ENCODE measurements around the gene PTPN23. TPM values are rescaled to one million over a fixed set of nuclear protein-coding genes. Genes with fewer than 3 reads are reported as not detected.

Gene PTPN23
- total and polyA plus RNA-seq, 10 of the 15 experiments (the other 5 are each of a cell fraction or from before 2014, with no cell fraction given), result 0.44 to 28.6 (median 4.4) TPM

GRCh38 chr3:47443611-47443995 is 62.8 kb downstream of the PTPN23 start:
- H3K9ac ChIP-seq (ENCODE audit: control insufficient read depth, insufficient read depth, low read length), result no peak overlapping the region
- ATAC-seq (no peak), DNase-seq (ENCODE audit: low read depth, low spot score) (no peak), FAIRE-seq (no peak)
- H3K79me2 ChIP-seq (ENCODE audit: control insufficient read depth, insufficient read depth, low read length), result peaks cover 13% of the 10 kb centered on the region
- H3K36me3 ChIP-seq (ENCODE audit: control insufficient read depth in 2 of 2, insufficient read depth in 2 of 2, low read length in 1 of 2), result peaks cover 10 to 14% of the 10 kb centered on the region in 2 experiments
- no peak overlapping the region for H3K27ac ChIP-seq (ENCODE audit: control insufficient read depth, insufficient read depth)
- no peaks in the 10 kb centered on the region for H3K27me3 ChIP-seq (replicated peaks in 1 of 2; ENCODE audit: control insufficient read depth in 2 of 2, insufficient read depth in 2 of 2, low read length in 1 of 2)
- RAD21 ChIA-PET (ENCODE audit: unreplicated experiment), result no interaction called here
- CTCF ChIA-PET, result interaction anchor here (0.7 to 1.0 kb wide), 3 partner anchors 19 to 33 kb away, joined by 3 to 5 read pairs (median 4); partner anchors contain the start of gene SCAP
- BruUV-seq (replicated peaks), result no TSS peak
- in situ Hi-C loops (cut with MboI) (no loop called here), intact Hi-C loops (cut with micrococcal nuclease; ENCODE audit: unreplicated experiment) (no loop called here)
- H3K4me3 ChIP-seq, result no peak overlapping the region
- H3K4me2 ChIP-seq (ENCODE audit: control insufficient read depth, insufficient read depth), result no peak overlapping the region
- H2AFZ ChIP-seq (ENCODE audit: control insufficient read depth, low read depth, low read length), result no peak overlapping the region
- H3K4me1 ChIP-seq (ENCODE audit: control insufficient read depth, insufficient read depth, low read length), result peaks cover 6% of the 10 kb centered on the region; the same call in 1 of the 2 replicates
- TF ChIP-seq NBN (IDR thresholded peaks at IDR 0.05), result no peak
- TF ChIP-seq POLR2A (IDR thresholded peaks at IDR 0.05; ENCODE audit: low read depth, low read length), result no peak
- TF ChIP-seq ZNF24 (IDR thresholded peaks at IDR 0.05), result no peak
- no peak for TF ChIP-seq NFIC (IDR thresholded peaks at IDR 0.05; ENCODE audit: low read depth, low read length)
- TF ChIP-seq POLR2AphosphoS5 (IDR thresholded peaks at IDR 0.05; ENCODE audit: low read length), result no peak
- TF ChIP-seq BRCA1 (IDR thresholded peaks at IDR 0.05; ENCODE audit: low read depth, low read length), result no peak
- TF ChIP-seq, protein P1, sequence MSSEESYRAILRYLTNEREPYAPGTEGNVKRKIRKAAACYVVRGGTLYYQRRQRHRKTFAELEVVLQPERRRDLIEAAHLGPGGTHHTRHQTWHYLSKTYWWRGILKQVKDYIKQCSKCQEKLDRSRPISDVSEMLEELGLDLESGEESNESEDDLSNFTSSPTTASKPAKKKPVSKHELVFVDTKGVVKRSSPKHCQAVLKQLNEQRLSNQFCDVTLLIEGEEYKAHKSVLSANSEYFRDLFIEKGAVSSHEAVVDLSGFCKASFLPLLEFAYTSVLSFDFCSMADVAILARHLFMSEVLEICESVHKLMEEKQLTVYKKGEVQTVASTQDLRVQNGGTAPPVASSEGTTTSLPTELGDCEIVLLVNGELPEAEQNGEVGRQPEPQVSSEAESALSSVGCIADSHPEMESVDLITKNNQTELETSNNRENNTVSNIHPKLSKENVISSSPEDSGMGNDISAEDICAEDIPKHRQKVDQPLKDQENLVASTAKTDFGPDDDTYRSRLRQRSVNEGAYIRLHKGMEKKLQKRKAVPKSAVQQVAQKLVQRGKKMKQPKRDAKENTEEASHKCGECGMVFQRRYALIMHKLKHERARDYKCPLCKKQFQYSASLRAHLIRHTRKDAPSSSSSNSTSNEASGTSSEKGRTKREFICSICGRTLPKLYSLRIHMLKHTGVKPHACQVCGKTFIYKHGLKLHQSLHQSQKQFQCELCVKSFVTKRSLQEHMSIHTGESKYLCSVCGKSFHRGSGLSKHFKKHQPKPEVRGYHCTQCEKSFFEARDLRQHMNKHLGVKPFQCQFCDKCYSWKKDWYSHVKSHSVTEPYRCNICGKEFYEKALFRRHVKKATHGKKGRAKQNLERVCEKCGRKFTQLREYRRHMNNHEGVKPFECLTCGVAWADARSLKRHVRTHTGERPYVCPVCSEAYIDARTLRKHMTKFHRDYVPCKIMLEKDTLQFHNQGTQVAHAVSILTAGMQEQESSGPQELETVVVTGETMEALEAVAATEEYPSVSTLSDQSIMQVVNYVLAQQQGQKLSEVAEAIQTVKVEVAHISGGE (CRISPR knock-in tag; IDR thresholded peaks at IDR 0.05), result no peak
- no peaks in the 10 kb centered on the region for H4K20me1 ChIP-seq (ENCODE audit: control insufficient read depth, insufficient read depth)
- SMC1A ChIA-PET (ENCODE audit: uncharacterized antibody, unreplicated experiment), result no interaction called here
- POLR2A ChIA-PET, result no interaction called here
- no peaks in the 10 kb centered on the region; the same call in 2 of the 3 replicates for H3K9me3 ChIP-seq (replicated peaks; ENCODE audit: control insufficient read depth, insufficient read depth, low read length)
- 97% methylated on average over 5 of the region's 5 CpGs for WGBS (ENCODE audit: insufficient coverage, insufficient replicate concordance, low lambda C conversion rate, missing lambda C conversion rate)
